Measurements from ENCODE around the gene WAPL. TPM values are rescaled to one million over a fixed set of nuclear protein-coding genes. Genes with fewer than 3 reads are reported as not detected.

The WAPL gene
- polyA plus RNA-seq, 1 of the 3 experiments (the other 2 are of a cell fraction): 8.7 TPM

GRCh38 chr10:86434656-86435055, 86.9 kb downstream of the WAPL start:
- TF ChIP-seq FOXM1 (IDR thresholded peaks at IDR 0.05; ENCODE audit: low read depth): no peak
- TF ChIP-seq RCOR1 (IDR thresholded peaks at IDR 0.05; ENCODE audit: low read length): no peak
- TF ChIP-seq GATA2 (CRISPR knock-in tag; IDR thresholded peaks at IDR 0.05): no peak
- TF ChIP-seq RFX5 (IDR thresholded peaks at IDR 0.05; ENCODE audit: low read length): no peak
- no peak for TF ChIP-seq MXI1 (IDR thresholded peaks at IDR 0.05; ENCODE audit: low read depth, low read length)
- no peak for TF ChIP-seq RXRA (IDR thresholded peaks at IDR 0.05; ENCODE audit: borderline replicate concordance, low read depth)
- TF ChIP-seq ZBTB33 (IDR thresholded peaks at IDR 0.05; ENCODE audit: borderline replicate concordance, low read depth): no peak
- WGBS (ENCODE audit: low lambda C conversion rate): 100% methylated on average over 1 of the region's 1 CpG
- Histone ChIP-seq H4K20me1 (ENCODE audit: insufficient read depth) (0 out of 2 replicates have a peak, but pooled peaks cover 5% of the 10 kb centered on the region), H3K27ac (ENCODE audit: low read depth in 2 of 2, low read length in 1 of 2) (no peak overlapping the region), H3K9me2 (no peaks in the 10 kb centered on the region), H2AFZ (ENCODE audit: low read depth) (no peak overlapping the region), H3K4me3 (ENCODE audit: low read depth in 2 of 2, low read length in 1 of 2) (no peak overlapping the region), H3K79me2 (ENCODE audit: insufficient read depth) (no peaks in the 10 kb centered on the region), H3K36me3 (replicated peaks in 1 of 2; ENCODE audit: control insufficient read depth in 1 of 2, insufficient read depth in 2 of 2, low read length in 1 of 2) (peaks cover 53% of the 10 kb centered on the region in 2 experiments), H3F3A (replicated peaks; ENCODE audit: insufficient read depth) (peaks cover 11% of the 10 kb centered on the region), H3K27me3 (ENCODE audit: insufficient read depth) (no peaks in the 10 kb centered on the region), H3K9ac (no peak overlapping the region), H3K9me3 (no peaks in the 10 kb centered on the region), H3K4me2 (no peak overlapping the region), H3K4me1 (ENCODE audit: control insufficient read depth in 1 of 2, insufficient read depth in 2 of 2, low read depth in 1 of 2, low read length in 1 of 2) (no peaks in the 10 kb centered on the region)
- CTCF ChIA-PET: no interaction called here
- no peak for DNase-seq
- POLR2A ChIA-PET: no interaction called here

DNA sequence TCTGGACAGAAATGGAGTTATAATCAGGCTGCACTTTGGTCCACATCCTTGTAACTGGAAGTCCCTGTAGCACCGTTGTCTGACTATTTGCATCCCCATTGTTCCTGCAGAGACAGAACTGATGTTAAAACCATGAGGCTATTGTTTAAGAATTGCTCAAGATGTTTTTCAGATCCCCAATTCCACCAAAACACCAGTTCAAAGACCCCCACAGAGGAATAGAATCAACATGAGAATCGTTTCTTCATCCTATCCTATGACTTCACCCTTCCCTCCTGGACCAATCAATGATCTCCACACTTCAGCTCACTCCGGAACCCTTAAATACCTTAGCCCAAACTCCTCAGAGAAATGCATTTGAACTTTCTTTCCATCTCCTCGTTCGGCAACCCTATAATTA, 97.9 kb downstream of the WAPL start:
- Histone ChIP-seq H3K4me3 (ENCODE audit: low read depth in 2 of 2, low read length in 1 of 2) (no peak overlapping the region), H3F3A (replicated peaks; ENCODE audit: insufficient read depth) (no peaks in the 10 kb centered on the region), H3K79me2 (ENCODE audit: insufficient read depth) (no peaks in the 10 kb centered on the region), H3K9me3 (no peaks in the 10 kb centered on the region), H3K4me2 (no peak overlapping the region), H3K27me3 (ENCODE audit: insufficient read depth) (no peaks in the 10 kb centered on the region; the same call in 1 of the 2 replicates), H2AFZ (ENCODE audit: low read depth) (no peak overlapping the region), H3K4me1 (ENCODE audit: control insufficient read depth in 1 of 2, insufficient read depth in 2 of 2, low read depth in 1 of 2, low read length in 1 of 2) (no peaks in the 10 kb centered on the region), H3K9me2 (no peaks in the 10 kb centered on the region), H3K27ac (ENCODE audit: low read depth in 2 of 2, low read length in 1 of 2) (no peak overlapping the region), H3K9ac (no peak overlapping the region), H3K36me3 (replicated peaks in 1 of 2; ENCODE audit: control insufficient read depth in 1 of 2, insufficient read depth in 2 of 2, low read length in 1 of 2) (no peaks in the 10 kb centered on the region), H4K20me1 (ENCODE audit: insufficient read depth) (no peaks in the 10 kb centered on the region)
- CTCF ChIA-PET: no interaction called here
- POLR2A ChIA-PET: no interaction called here
- TF ChIP-seq SIN3A (IDR thresholded peaks at IDR 0.05; ENCODE audit: borderline replicate concordance, low read depth, low read length) (no peak), RXRA (IDR thresholded peaks at IDR 0.05; ENCODE audit: borderline replicate concordance, low read depth) (no peak), YY1 (IDR thresholded peaks at IDR 0.05; ENCODE audit: low read depth) (no peak), GABPA (IDR thresholded peaks at IDR 0.05; ENCODE audit: low read depth) (no peak)
- TF ChIP-seq, protein P1, sequence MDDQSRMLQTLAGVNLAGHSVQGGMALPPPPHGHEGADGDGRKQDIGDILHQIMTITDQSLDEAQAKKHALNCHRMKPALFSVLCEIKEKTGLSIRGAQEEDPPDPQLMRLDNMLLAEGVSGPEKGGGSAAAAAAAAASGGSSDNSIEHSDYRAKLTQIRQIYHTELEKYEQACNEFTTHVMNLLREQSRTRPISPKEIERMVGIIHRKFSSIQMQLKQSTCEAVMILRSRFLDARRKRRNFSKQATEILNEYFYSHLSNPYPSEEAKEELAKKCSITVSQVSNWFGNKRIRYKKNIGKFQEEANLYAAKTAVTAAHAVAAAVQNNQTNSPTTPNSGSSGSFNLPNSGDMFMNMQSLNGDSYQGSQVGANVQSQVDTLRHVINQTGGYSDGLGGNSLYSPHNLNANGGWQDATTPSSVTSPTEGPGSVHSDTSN (IDR thresholded peaks at IDR 0.05): no peak
- 53% methylated on average over 5 of the region's 5 CpGs for WGBS (ENCODE audit: low lambda C conversion rate)
- no peak for DNase-seq
